HepG2 (cell line): ENCODE measurements around the gene NKX2-3. TPM values are rescaled to one million over a fixed set of nuclear protein-coding genes. Genes with fewer than 3 reads are reported as not detected.

Source experiments
- ATAC-seq: fragments of 200-7000 bp; cut with Tn5 transposase; 3 replicates; pipeline ENCODE4 v1.9.1; 2020; ENCODE audit warnings: mild to moderate bottlenecking, moderate library complexity
- BruUV-seq: library from RNA; stranded (reverse); fragments of 400-500 nt; replicated peaks from 2 replicates; lab custom pipeline; 2021; lab: Mats Ljungman, UMichigan
- CTCF ChIA-PET: fragments of 300-600 bp; formaldehyde crosslinking; extraction: SDS; loops from one replicate; lab custom pipeline; 2021; ENCODE audit warnings: low total read pairs, inconsistent platforms, low intra/inter-chr PET ratio; lab: Yijun Ruan, JAX
- POLR2A ChIA-PET: fragments of 350-600 bp; sonication (Branson Sonifier 250); formaldehyde crosslinking; loops from one replicate; lab custom pipeline; 2020; ENCODE audit warnings: antibody characterized with exemption, inconsistent platforms; lab: Yijun Ruan, JAX
- DNase-seq: peaks from one replicate; pipeline ENCODE4 v3.0.0-alpha.2; 2015; ENCODE audit warnings: low spot score
- FAIRE-seq: peaks from 3 replicates; lab custom pipeline; 2011; peaks lifted over from hg19 to GRCh38; lab: Jason Lieb, UNC
- H2AFZ ChIP-seq: one replicate; pipeline ENCODE4 v1.6.1; 2011; ENCODE audit warnings: low read length, inconsistent platforms
- H3K27ac ChIP-seq: fragments of 300-600 bp; 3 replicates; pipeline ENCODE4 v1.8.0; 2011; ENCODE audit warnings: mixed run types, mild to moderate bottlenecking, mixed read lengths, low read length, inconsistent platforms; ENCODE audit not compliant: insufficient read depth; ENCODE audit errors: extremely low read length
- H3K27me3 ChIP-seq, 2 experiments: fragments of 200-600 bp in 1 of 2; 2 replicates in 1 of 2; 3 replicates in 1 of 2; pipeline versions ENCODE4 v1.6.0 to v1.8.0; 2011; ENCODE audit warnings: low read length in 2 of 2, mild to moderate bottlenecking in 2 of 2, moderate library complexity in 2 of 2, inconsistent platforms in 1 of 2; ENCODE audit not compliant: insufficient read depth in 2 of 2, control insufficient read depth in 1 of 2
- H3K36me3 ChIP-seq, 2 experiments: fragments of 200-600 bp in 1 of 2; replicated peaks in 1 of 2; 2 replicates in 1 of 2; 3 replicates in 1 of 2; pipeline versions ENCODE4 v1.5.1 to v1.8.0; 2011; ENCODE audit warnings: low read length in 2 of 2, inconsistent platforms in 1 of 2; ENCODE audit not compliant: insufficient read depth in 2 of 2, control insufficient read depth in 1 of 2
- H3K4me1 ChIP-seq: 2 replicates; pipeline ENCODE4 v1.5.1; 2012; ENCODE audit warnings: low read length, inconsistent platforms; ENCODE audit not compliant: insufficient read depth
- H3K4me2 ChIP-seq: 2 replicates; pipeline ENCODE4 v1.6.0; 2011; ENCODE audit warnings: low read depth, low read length, inconsistent platforms
- H3K4me3 ChIP-seq, 3 experiments: fragments of 200-600 bp in 1 of 3; sonication (generic), shearing (Covaris generic) in 1 of 3; replicated peaks in 1 of 3; 2 replicates each; pipeline ENCODE4 v1.5.1; 2011 to 2016; ENCODE audit warnings: low read length in 3 of 3, inconsistent platforms in 2 of 3, low read depth in 2 of 3, mild to moderate bottlenecking in 2 of 3, control low read depth in 1 of 3, mixed read lengths in 1 of 3; ENCODE audit not compliant: insufficient read depth in 1 of 3
- H3K79me2 ChIP-seq: one replicate; pipeline ENCODE4 v1.6.1; 2011; ENCODE audit warnings: low read length, inconsistent platforms; ENCODE audit not compliant: insufficient read depth
- H3K9ac ChIP-seq: 2 replicates; pipeline ENCODE4 v1.6.0; 2011; ENCODE audit warnings: mild to moderate bottlenecking, low read depth, low read length, inconsistent platforms; ENCODE audit not compliant: insufficient read depth
- H3K9me3 ChIP-seq: 2 replicates; pipeline ENCODE4 v1.5.1; 2012; ENCODE audit warnings: mild to moderate bottlenecking, low read length
- H4K20me1 ChIP-seq: 2 replicates; pipeline ENCODE4 v1.6.0; 2011; ENCODE audit warnings: inconsistent platforms, mild to moderate bottlenecking, low read length, moderate library complexity; ENCODE audit not compliant: insufficient read depth
- CBFB ChIP-seq: sonication (generic); formaldehyde crosslinking; IDR thresholded peaks from 2 replicates; pipeline ENCODE4 v1.4.0; 2020; ENCODE audit warnings: missing genetic modification reagents
- CHCHD3 ChIP-seq: sonication (generic); formaldehyde crosslinking; IDR thresholded peaks from 2 replicates; pipeline ENCODE4 v1.8.0; 2022; ENCODE audit warnings: mild to moderate bottlenecking, missing genetic modification reagents, moderate library complexity
- HOXA5 ChIP-seq: sonication (generic); formaldehyde crosslinking; IDR thresholded peaks from 2 replicates; pipeline ENCODE4 v1.4.0; 2020; ENCODE audit warnings: missing genetic modification reagents
- LBX2 ChIP-seq: sonication (generic); formaldehyde crosslinking; IDR thresholded peaks from 2 replicates; pipeline ENCODE4 v1.5.0; 2020; ENCODE audit warnings: missing genetic modification reagents, mild to moderate bottlenecking, borderline replicate concordance
- PTBP1 ChIP-seq: fragments of 200-400 bp; formaldehyde crosslinking; IDR thresholded peaks from 2 replicates; pipeline ENCODE4 v1.6.1; 2018; ENCODE audit warnings: low read length, low read depth; ENCODE audit not compliant: poor library complexity, severe bottlenecking
- SSRP1 ChIP-seq: IDR thresholded peaks from 2 replicates; pipeline ENCODE4 v1.6.1; 2016; ENCODE audit warnings: control low read depth
- ZNF383 ChIP-seq: sonication (generic); formaldehyde crosslinking; IDR thresholded peaks from 2 replicates; pipeline ENCODE4 v1.4.0; 2020; ENCODE audit warnings: missing genetic modification reagents, mild to moderate bottlenecking, borderline replicate concordance
- ZNF441 ChIP-seq: sonication (generic); formaldehyde crosslinking; IDR thresholded peaks from 2 replicates; pipeline ENCODE4 v1.7.0; 2021; ENCODE audit warnings: missing genetic modification reagents, borderline replicate concordance
- ZNF446 ChIP-seq: sonication (generic); formaldehyde crosslinking; IDR thresholded peaks from 2 replicates; pipeline ENCODE4 v1.5.0; 2020; ENCODE audit warnings: mild to moderate bottlenecking, missing genetic modification reagents
- ZNF589 ChIP-seq: sonication (generic); formaldehyde crosslinking; conservative IDR thresholded peaks from 2 replicates; pipeline ENCODE4 v1.8.0; 2022; ENCODE audit warnings: mild to moderate bottlenecking, moderate library complexity, missing genetic modification reagents
- ZNF710 ChIP-seq: sonication (generic); formaldehyde crosslinking; IDR thresholded peaks from 2 replicates; pipeline ENCODE4 v1.5.0; 2020; ENCODE audit warnings: mild to moderate bottlenecking, missing genetic modification reagents, borderline replicate concordance
- WGBS: methylation state at CpG from one replicate; pipeline ENCODE4 v1.1.6; 2017; ENCODE audit warnings: low lambda C conversion rate; 5-methylcytosine and 5-hydroxymethylcytosine counted together
- in situ Hi-C: cut with HindIII; loops from 2 replicates; pipeline ENCODE4 v1.10.0; 2017; ENCODE audit warnings: low pct_unique_long_range_greater_than_20kb; ENCODE audit not compliant: extremely low pct_ligation_motif_present
- intact Hi-C: fragments of 100-400 bp; cut with micrococcal nuclease; formaldehyde crosslinking; loops from one replicate; pipeline ENCODE4 v1.10.0; 2022; ENCODE audit not compliant: unreplicated experiment
- polyA plus RNA-seq, 8 experiments: library from polyadenylated mRNA; depleted of rRNA in 3 of 8; stranded (reverse) in 7 of 8; unstranded in 1 of 8; fragments of >200 nt; fragmentation: Illumina TruSeq in 4 of 8; extraction: Trizol in 4 of 8; gene quantifications; 2 replicates each; pipeline versions ENCODE4 v1.2.1 to v1.2.3, GENCODE V29; 2011 to 2016; ENCODE audit warnings: low read depth in 4 of 8, missing spikeins in 1 of 8, mixed read lengths in 1 of 8; ENCODE audit not compliant: insufficient read depth in 1 of 8
- total RNA-seq, 5 experiments: library from RNA; depleted of rRNA; stranded (reverse); fragments of >200 nt; fragmentation: Illumina TruSeq; extraction: Trizol; gene quantifications; 2 replicates each; pipeline ENCODE4 v1.2.3, GENCODE V29; 2016; ENCODE audit warnings: low read depth in 1 of 5

The NKX2-3 gene
- total and polyA plus RNA-seq, 2 of the 13 experiments (the other 11 are each of a cell fraction or from before 2014, with no cell fraction given) = not detected

- Histone ChIP-seq H3K4me3 (no peak overlapping the region), H3K27me3 (peaks cover 0 to 28% of the 10 kb centered on the region in 2 experiments; a peak in 2 of 5 replicates), H3K9me3 (no peaks in the 10 kb centered on the region), H3K4me1 (no peaks in the 10 kb centered on the region), H4K20me1 (no peaks in the 10 kb centered on the region), H3K27ac (no peak overlapping the region), H3K79me2 (no peaks in the 10 kb centered on the region), H2AFZ (no peak overlapping the region), H3K9ac (no peak overlapping the region), H3K36me3 (no peaks in the 10 kb centered on the region), H3K4me2 (no peak overlapping the region)
- in situ Hi-C loops = no loop called here
- ChIA-PET POLR2A (no interaction called here), CTCF (no interaction called here)
- WGBS = 26% methylated on average over 5 of the region's 5 CpGs
- no peak for TF ChIP-seq ZNF589 (CRISPR knock-in tag)
- no peak for TF ChIP-seq ZNF710 (CRISPR knock-in tag)
- no peak for TF ChIP-seq ZNF441
- no peak for TF ChIP-seq LBX2 (CRISPR knock-in tag)
- DNase-seq = no peak
- ATAC-seq = no peak
- no peak for FAIRE-seq
- no TSS peak for BruUV-seq
- intact Hi-C loops = no loop called here
These were observed 41.0 kb downstream of the NKX2-3 start for GRCh38 chr10:99573790-99574189.

- H3K4me1 ChIP-seq = no peaks in the 10 kb centered on the region
- BruUV-seq = no TSS peak
- no peaks in the 10 kb centered on the region for H4K20me1 ChIP-seq
- H3K9me3 ChIP-seq = no peaks in the 10 kb centered on the region
- no peaks in the 10 kb centered on the region for H3K79me2 ChIP-seq
- no peak overlapping the region for H3K4me3 ChIP-seq
- no peak overlapping the region for H3K4me2 ChIP-seq
- H3K27me3 ChIP-seq = peaks cover 4 to 41% of the 10 kb centered on the region in 2 experiments; a peak in 4 of 5 replicates
- in situ Hi-C loops = no loop called here
- no peaks in the 10 kb centered on the region for H3K36me3 ChIP-seq
- ChIA-PET POLR2A (no interaction called here), CTCF (no interaction called here)
- H3K9ac ChIP-seq = no peak overlapping the region
- intact Hi-C loops = no loop called here
- H2AFZ ChIP-seq = no peak overlapping the region
- DNase-seq = no peak
- no peak overlapping the region for H3K27ac ChIP-seq
- 80% methylated on average over 1 of the region's 1 CpG for WGBS
- TF ChIP-seq HOXA5 (CRISPR knock-in tag) (no peak), ZNF446 (CRISPR knock-in tag) (no peak), SSRP1 (CRISPR knock-in tag) (no peak), CBFB (CRISPR knock-in tag) (no peak), PTBP1 (no peak), CHCHD3 (no peak), ZNF383 (no peak)
- FAIRE-seq = no peak
- ATAC-seq = no peak
These were observed 47.2 kb downstream of the NKX2-3 start for GRCh38 chr10:99579971-99580370.
